ENCODE data around the gene SNN. TPM values are rescaled to one million over a fixed set of nuclear protein-coding genes. Genes with fewer than 3 reads are reported as not detected.

SNN gene
- total and polyA plus RNA-seq, 2 of the 8 experiments (the other 6 are each of a cell fraction or from before 2014, with no cell fraction given): 37.4 to 66.9 TPM

GRCh38 chr16:11717811-11718210 is 49.6 kb downstream of the SNN start (continued):
- TF ChIP-seq RBBP5 (IDR thresholded peaks at IDR 0.05; ENCODE audit: borderline replicate concordance, low read depth, low read length) (no peak), CEBPB (IDR thresholded peaks at IDR 0.05; ENCODE audit: low read depth, low read length) (no peak), JUND (IDR thresholded peaks at IDR 0.05; ENCODE audit: low read length) (no peak), TEAD4 (IDR thresholded peaks at IDR 0.05; ENCODE audit: low read depth, low read length) (no peak), SIX5 (IDR thresholded peaks at IDR 0.05; ENCODE audit: low read depth, low read length) (no peak), ASH2L (IDR thresholded peaks at IDR 0.05; ENCODE audit: low read length) (no peak), CHD7 (IDR thresholded peaks at IDR 0.05; ENCODE audit: insufficient replicate concordance, low read length) (no peak), NRF1 (IDR thresholded peaks at IDR 0.05; ENCODE audit: low read depth, low read length) (no peak)
